Thyroid gland (tissue), 4 donors: ENCODE measurements around the gene TEX10. TPM values are rescaled to one million over a fixed set of nuclear protein-coding genes. Genes with fewer than 3 reads are reported as not detected.
"Not testable (repeated sequence)": the region's sequence is repeated elsewhere in the genome, so short reads cannot be mapped to it uniquely, and the experiment has no call there.

Source experiments
- DNase-seq, 2 donors: peaks; one replicate each; pipeline ENCODE4 v3.0.0-alpha.2; 2019
- H3K27ac ChIP-seq, 3 donors: fragments of 200-600 bp; sonication (generic); 1 replicate in 2 of 3; 2 replicates in 1 of 3; pipeline ENCODE4 v1.5.1; 2016 to 2019; ENCODE audit warnings: mild to moderate bottlenecking in 1 of 3, moderate library complexity in 1 of 3
- H3K27me3 ChIP-seq: fragments of 200-600 bp; sonication (generic); one replicate; pipeline ENCODE4 v1.5.1; 2019
- H3K36me3 ChIP-seq, 2 donors: fragments of 200-600 bp; sonication (generic); one replicate each; pipeline ENCODE4 v1.5.1; 2016 to 2019
- H3K4me1 ChIP-seq, 2 donors: fragments of 200-600 bp; sonication (generic); one replicate each; pipeline ENCODE4 v1.5.1; 2017 to 2019
- H3K4me3 ChIP-seq, 3 donors: fragments of 200-600 bp; sonication (generic); replicated peaks in 1 of 3; 1 replicate in 2 of 3; 2 replicates in 1 of 3; pipeline ENCODE4 v1.5.1; 2016; ENCODE audit warnings: mild to moderate bottlenecking in 1 of 3
- H3K9me3 ChIP-seq: fragments of 200-600 bp; sonication (generic); one replicate; pipeline ENCODE4 v1.5.1; 2017
- POLR2A ChIP-seq, 2 donors: fragments of 450-650 bp; IDR thresholded peaks; one replicate each; pipeline ENCODE4 v1.6.1; 2017; ENCODE audit warnings: antibody characterized with exemption in 2 of 2, mild to moderate bottlenecking in 2 of 2, moderate library complexity in 1 of 2
- WGBS, 2 donors: methylation state at CpG; one replicate each; pipeline ENCODE4 v1.1.5; 2017; 5-methylcytosine and 5-hydroxymethylcytosine counted together
- intact Hi-C: fragments of 100-400 bp; cut with DNase I; formaldehyde crosslinking; loops from one replicate; pipeline ENCODE4 v1.15.1; 2023
- total RNA-seq, 4 donors: library from RNA; depleted of rRNA; stranded (reverse); fragments of >200 nt; gene quantifications; one replicate each; pipeline ENCODE4 v1.2.3, GENCODE V29; 2016
- TF ChIP-seq, protein P1 (sequence below), 6 experiments: fragments of 200-600 bp in 3 of 6; fragments of 450-650 bp in 3 of 6; sonication (generic) in 3 of 6; IDR thresholded peaks; one replicate each; pipeline ENCODE4 v1.5.1; 2016 to 2019; ENCODE audit warnings: antibody characterized with exemption in 6 of 6, mild to moderate bottlenecking in 2 of 6, inconsistent platforms in 1 of 6, moderate library complexity in 1 of 6

Gene TEX10
- total RNA-seq, 4 donors from 2014 or later, result 18.8 to 25.1 (median 23.4) TPM

DNA sequence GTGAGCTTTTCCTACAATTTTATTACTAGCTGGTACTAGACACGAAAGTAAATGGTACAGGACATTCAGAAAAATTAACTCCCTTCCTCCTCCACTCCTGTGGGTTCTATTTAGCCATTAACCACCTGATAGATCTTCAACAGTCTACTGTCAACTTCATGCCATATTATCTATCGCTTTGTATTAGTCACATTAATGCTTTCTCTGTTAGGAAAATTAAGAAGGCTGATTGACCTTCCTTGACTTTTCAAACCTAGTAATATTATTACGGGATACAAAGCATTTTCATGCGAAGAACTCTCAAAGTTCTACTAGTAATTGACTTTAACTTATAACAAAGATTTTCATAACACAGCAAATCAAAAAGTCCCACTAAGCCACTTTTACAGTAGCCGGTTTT lies 1.2 kb downstream of the TEX10 start:
- H3K9me3 ChIP-seq, result no peaks in the 10 kb centered on the region
- intact Hi-C loops, result no loop called here
- peaks cover 5 to 13% of the 10 kb centered on the region in 2 donors for H3K4me1 ChIP-seq
- no peak overlapping the region for H3K27ac ChIP-seq
- no peak for DNase-seq
- no peaks in the 10 kb centered on the region for H3K36me3 ChIP-seq
- H3K4me3 ChIP-seq, result peak overlapping the region in 2 of 3 donors; percentile 82 to 96
- 56 to 60% methylated on average over 5 of the region's 5 CpGs for WGBS, 2 donors
- TF ChIP-seq, protein P1, sequence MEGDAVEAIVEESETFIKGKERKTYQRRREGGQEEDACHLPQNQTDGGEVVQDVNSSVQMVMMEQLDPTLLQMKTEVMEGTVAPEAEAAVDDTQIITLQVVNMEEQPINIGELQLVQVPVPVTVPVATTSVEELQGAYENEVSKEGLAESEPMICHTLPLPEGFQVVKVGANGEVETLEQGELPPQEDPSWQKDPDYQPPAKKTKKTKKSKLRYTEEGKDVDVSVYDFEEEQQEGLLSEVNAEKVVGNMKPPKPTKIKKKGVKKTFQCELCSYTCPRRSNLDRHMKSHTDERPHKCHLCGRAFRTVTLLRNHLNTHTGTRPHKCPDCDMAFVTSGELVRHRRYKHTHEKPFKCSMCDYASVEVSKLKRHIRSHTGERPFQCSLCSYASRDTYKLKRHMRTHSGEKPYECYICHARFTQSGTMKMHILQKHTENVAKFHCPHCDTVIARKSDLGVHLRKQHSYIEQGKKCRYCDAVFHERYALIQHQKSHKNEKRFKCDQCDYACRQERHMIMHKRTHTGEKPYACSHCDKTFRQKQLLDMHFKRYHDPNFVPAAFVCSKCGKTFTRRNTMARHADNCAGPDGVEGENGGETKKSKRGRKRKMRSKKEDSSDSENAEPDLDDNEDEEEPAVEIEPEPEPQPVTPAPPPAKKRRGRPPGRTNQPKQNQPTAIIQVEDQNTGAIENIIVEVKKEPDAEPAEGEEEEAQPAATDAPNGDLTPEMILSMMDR (IDR thresholded peaks at IDR 0.05), result no peak
- no peak for TF ChIP-seq POLR2A (IDR thresholded peaks at IDR 0.05)
- H3K27me3 ChIP-seq, result no peaks in the 10 kb centered on the region

- Histone ChIP-seq H3K4me1 (peaks cover 5 to 13% of the 10 kb centered on the region in 2 donors), H3K9me3 (no peaks in the 10 kb centered on the region), H3K27ac (no peak overlapping the region), H3K4me3 (no peak overlapping the region), H3K36me3 (no peaks in the 10 kb centered on the region), H3K27me3 (no peaks in the 10 kb centered on the region)
- DNase-seq, result no peak
- WGBS, 2 donors, result 93 to 97% methylated on average over 1 of the region's 1 CpG
- TF ChIP-seq, protein P1 (IDR thresholded peaks at IDR 0.05), result no peak
- no peak for TF ChIP-seq POLR2A (IDR thresholded peaks at IDR 0.05)
- intact Hi-C loops, result no loop called here
Measured at GRCh38 chr9:100350188-100350587, 2.6 kb downstream of the TEX10 start.

- no peak for TF ChIP-seq POLR2A (IDR thresholded peaks at IDR 0.05)
- TF ChIP-seq, protein P1 (IDR thresholded peaks at IDR 0.05), result no peak
- Histone ChIP-seq H3K27me3 (no peaks in the 10 kb centered on the region), H3K4me1 (peaks cover 4 to 13% of the 10 kb centered on the region in 2 donors), H3K36me3 (no peaks in the 10 kb centered on the region), H3K9me3 (no peaks in the 10 kb centered on the region), H3K4me3 (no peak overlapping the region), H3K27ac (no peak overlapping the region)
- intact Hi-C loops, result no loop called here
- WGBS, 2 donors, result 72 to 78% methylated on average over 3 of the region's 3 CpGs
- no peak for DNase-seq
Measured at GRCh38 chr9:100346836-100347235, 5.9 kb downstream of the TEX10 start.

GRCh38 chr9:100341889-100342288 lies 10.9 kb downstream of the TEX10 start:
- Histone ChIP-seq H3K9me3 (no peaks in the 10 kb centered on the region), H3K27me3 (no peaks in the 10 kb centered on the region), H3K4me3 (no peak overlapping the region), H3K27ac (no peak overlapping the region), H3K36me3 (peaks cover 0 to 4% of the 10 kb centered on the region in 2 donors), H3K4me1 (no peaks in the 10 kb centered on the region)
- TF ChIP-seq, protein P1 (IDR thresholded peaks at IDR 0.05), result no peak
- no peak for TF ChIP-seq POLR2A (IDR thresholded peaks at IDR 0.05)
- no peak for DNase-seq
- 95 to 97% methylated on average over 3 of the region's 3 CpGs for WGBS, 2 donors
- intact Hi-C loops, result no loop called here

- WGBS, 2 donors, result 94 to 97% methylated on average over 2 of the region's 2 CpGs
- Histone ChIP-seq H3K4me3 (no peak overlapping the region), H3K4me1 (no peaks in the 10 kb centered on the region), H3K27me3 (no peaks in the 10 kb centered on the region), H3K36me3 (peaks cover 0 to 4% of the 10 kb centered on the region in 2 donors), H3K27ac (no peak overlapping the region), H3K9me3 (no peaks in the 10 kb centered on the region)
- no peak for TF ChIP-seq POLR2A (IDR thresholded peaks at IDR 0.05)
- TF ChIP-seq, protein P1 (IDR thresholded peaks at IDR 0.05), result no peak
- DNase-seq, result no peak
- intact Hi-C loops, result no loop called here
Measured at GRCh38 chr9:100340224-100340623, 12.5 kb downstream of the TEX10 start.

DNA sequence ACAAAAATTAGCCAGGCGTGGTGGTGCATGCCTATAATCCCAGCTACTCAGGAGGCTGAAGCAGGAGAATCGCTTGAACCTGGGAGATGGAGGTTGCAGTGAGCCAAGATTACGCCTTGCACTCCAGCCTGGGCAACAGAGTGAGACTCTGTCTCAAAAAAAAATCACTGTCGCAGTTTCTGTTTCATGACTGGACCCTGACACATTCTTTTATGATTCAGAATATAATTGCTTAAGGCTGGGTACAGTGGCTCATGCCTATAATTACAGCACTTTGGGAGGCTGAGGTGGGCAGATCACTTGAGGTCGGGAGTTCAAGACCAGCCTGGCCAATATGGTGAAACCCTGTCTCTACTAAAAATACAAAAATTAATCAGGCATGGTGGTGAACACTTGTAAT lies 14.0 kb downstream of the TEX10 start:
- H3K27ac ChIP-seq, DNase-seq, H3K4me3 ChIP-seq, H3K36me3 ChIP-seq, intact Hi-C loops, H3K9me3 ChIP-seq, H3K27me3 ChIP-seq, H3K4me1 ChIP-seq: not testable (repeated sequence)
- WGBS, 2 donors, result 94 to 99% methylated on average over 5 of the region's 5 CpGs
